Measurements from ENCODE around the gene DCDC2B.

DCDC2B gene

GRCh38 chr1:32184650-32185049, 24.2 kb upstream of the DCDC2B start:
- H3K4me3 ChIP-seq (ENCODE audit: low read depth, low read length), result no peak overlapping the region
- TF ChIP-seq, protein P1, sequence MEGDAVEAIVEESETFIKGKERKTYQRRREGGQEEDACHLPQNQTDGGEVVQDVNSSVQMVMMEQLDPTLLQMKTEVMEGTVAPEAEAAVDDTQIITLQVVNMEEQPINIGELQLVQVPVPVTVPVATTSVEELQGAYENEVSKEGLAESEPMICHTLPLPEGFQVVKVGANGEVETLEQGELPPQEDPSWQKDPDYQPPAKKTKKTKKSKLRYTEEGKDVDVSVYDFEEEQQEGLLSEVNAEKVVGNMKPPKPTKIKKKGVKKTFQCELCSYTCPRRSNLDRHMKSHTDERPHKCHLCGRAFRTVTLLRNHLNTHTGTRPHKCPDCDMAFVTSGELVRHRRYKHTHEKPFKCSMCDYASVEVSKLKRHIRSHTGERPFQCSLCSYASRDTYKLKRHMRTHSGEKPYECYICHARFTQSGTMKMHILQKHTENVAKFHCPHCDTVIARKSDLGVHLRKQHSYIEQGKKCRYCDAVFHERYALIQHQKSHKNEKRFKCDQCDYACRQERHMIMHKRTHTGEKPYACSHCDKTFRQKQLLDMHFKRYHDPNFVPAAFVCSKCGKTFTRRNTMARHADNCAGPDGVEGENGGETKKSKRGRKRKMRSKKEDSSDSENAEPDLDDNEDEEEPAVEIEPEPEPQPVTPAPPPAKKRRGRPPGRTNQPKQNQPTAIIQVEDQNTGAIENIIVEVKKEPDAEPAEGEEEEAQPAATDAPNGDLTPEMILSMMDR (IDR thresholded peaks at IDR 0.05; ENCODE audit: control insufficient read depth, extremely low read depth, insufficient read depth), result no peak
- DNase-seq (ENCODE audit: low read depth), result no peak

DNA sequence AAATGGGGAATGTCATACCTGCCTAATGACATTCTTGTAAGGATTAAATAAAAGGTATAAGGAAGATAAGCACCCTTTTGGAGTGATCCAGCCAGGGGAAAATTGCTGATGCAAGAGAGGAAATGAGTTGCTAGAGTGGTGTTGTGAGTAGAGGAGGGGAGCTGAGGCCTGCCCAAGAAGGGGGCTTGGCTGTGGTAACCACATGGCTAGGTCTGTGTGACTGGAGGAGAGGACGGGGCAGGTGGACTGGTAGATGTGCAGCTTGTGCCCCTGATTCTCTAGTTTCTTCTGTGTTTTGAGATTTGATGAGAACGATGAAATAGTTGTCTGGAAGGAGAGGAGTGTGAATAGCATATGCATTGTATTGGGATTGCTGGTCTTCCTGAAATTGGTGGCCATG, 22.8 kb upstream of the DCDC2B start:
- H3K4me3 ChIP-seq (ENCODE audit: low read depth, low read length), result no peak overlapping the region
- no peak for DNase-seq (ENCODE audit: low read depth)
- TF ChIP-seq, protein P1 (IDR thresholded peaks at IDR 0.05; ENCODE audit: control insufficient read depth, extremely low read depth, insufficient read depth), result no peak

DNA sequence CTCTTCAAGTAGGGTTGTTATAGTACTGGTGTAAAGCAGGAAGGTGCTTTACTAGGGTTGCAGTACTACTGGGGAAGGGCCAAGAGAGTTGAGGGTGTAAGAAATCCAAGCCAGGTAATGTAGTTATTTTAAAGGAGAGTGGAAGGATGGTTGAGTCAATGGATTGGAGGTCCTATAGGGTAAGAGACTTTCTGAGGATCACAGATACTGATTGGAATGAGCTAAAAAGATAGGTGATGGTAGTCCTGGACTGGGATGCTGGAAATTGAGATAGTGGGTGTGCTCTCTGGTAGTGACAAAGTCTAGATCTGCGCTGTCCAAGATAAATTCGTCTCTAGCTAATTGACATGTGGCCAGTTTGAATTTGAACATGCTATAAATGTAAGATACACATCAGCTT, 22.4 kb upstream of the DCDC2B start:
- DNase-seq (ENCODE audit: low read depth), result no peak
- TF ChIP-seq, protein P1 (IDR thresholded peaks at IDR 0.05; ENCODE audit: control insufficient read depth, extremely low read depth, insufficient read depth), result no peak
- H3K4me3 ChIP-seq (ENCODE audit: low read depth, low read length), result no peak overlapping the region

DNA sequence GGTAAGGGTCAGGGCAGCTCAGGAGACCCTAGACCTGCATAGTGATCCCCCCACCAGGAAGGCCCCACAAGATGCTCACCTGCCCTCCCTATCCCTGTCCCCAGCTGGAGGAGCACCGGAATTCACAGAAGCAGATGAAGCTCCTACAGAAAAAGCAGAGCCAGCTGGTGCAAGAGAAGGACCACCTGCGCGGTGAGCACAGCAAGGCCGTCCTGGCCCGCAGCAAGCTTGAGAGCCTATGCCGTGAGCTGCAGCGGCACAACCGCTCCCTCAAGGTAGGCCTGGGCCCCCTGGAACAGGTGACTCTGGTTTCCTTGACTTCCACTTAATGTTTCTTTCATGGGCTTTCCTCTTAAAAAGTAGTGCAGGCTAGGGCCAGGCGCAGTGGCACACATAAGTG, 21.0 kb upstream of the DCDC2B start:
- H3K4me3 ChIP-seq (ENCODE audit: low read depth, low read length), result no peak overlapping the region
- no peak for DNase-seq (ENCODE audit: low read depth)
- TF ChIP-seq, protein P1 (IDR thresholded peaks at IDR 0.05; ENCODE audit: control insufficient read depth, extremely low read depth, insufficient read depth), result no peak

- no peak overlapping the region for H3K4me3 ChIP-seq (ENCODE audit: low read depth, low read length)
- DNase-seq (ENCODE audit: low read depth), result no peak
- TF ChIP-seq, protein P1 (IDR thresholded peaks at IDR 0.05; ENCODE audit: control insufficient read depth, extremely low read depth, insufficient read depth), result no peak
Measured at GRCh38 chr1:32192220-32192948, 16.5 kb upstream of the DCDC2B start.

DNA sequence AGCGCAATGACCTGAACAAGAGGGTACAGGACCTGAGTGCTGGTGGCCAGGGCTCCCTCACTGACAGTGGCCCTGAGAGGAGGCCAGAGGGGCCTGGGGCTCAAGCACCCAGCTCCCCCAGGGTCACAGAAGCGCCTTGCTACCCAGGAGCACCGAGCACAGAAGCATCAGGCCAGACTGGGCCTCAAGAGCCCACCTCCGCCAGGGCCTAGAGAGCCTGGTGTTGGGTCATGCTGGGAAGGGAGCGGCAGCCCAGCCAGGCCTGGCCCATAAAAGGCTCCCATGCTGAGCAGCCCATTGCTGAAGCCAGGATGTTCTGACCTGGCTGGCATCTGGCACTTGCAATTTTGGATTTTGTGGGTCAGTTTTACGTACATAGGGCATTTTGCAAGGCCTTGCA, 13.9 kb upstream of the DCDC2B start:
- DNase-seq (ENCODE audit: low read depth), result no peak
- TF ChIP-seq, protein P1 (IDR thresholded peaks at IDR 0.05; ENCODE audit: control insufficient read depth, extremely low read depth, insufficient read depth), result no peak

DNA sequence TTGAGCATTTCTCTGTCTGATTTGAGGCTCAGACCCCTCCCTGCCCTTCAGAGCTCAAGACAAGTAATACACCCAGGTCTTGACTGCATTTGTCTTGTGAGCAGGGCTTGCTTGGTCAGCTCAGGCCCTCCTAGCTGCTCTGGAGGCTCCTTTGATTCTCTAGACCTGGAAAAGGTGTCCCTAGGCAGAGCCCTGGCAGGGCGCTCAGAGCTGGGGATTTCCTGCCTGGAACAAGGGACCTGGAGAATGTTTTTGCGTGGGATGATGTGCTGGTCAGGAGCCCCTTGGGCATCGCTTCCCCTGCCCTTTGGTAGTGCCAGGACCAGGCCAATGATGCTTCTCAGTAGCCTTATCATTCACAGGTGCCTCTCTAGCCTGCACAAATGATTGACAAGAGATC, 13.4 kb upstream of the DCDC2B start:
- no peak overlapping the region for H3K4me3 ChIP-seq (ENCODE audit: low read depth, low read length)
- DNase-seq (ENCODE audit: low read depth), result no peak
- TF ChIP-seq, protein P1 (IDR thresholded peaks at IDR 0.05; ENCODE audit: control insufficient read depth, extremely low read depth, insufficient read depth), result no peak

More for the DNA sequence above, 13.9 kb upstream of the DCDC2B start:
- no peak overlapping the region for H3K4me3 ChIP-seq (ENCODE audit: low read depth, low read length)
